SU-DHL-6 (cell line): ENCODE results near the gene RAPGEF3.

ENCODE experiments used
- H2AFZ ChIP-seq: fragments of 200-600 bp; sonication (generic); 2 replicates; pipeline ENCODE4 v1.6.1; 2014; ENCODE audit warnings: low read depth, mild to moderate bottlenecking, moderate library complexity, mixed read lengths, antibody characterized with exemption, low read length; ENCODE audit not compliant: severe bottlenecking
- H3F3A ChIP-seq: fragments of 200-600 bp; shearing (Covaris generic); 2 replicates; pipeline ENCODE4 v1.6.0; 2016; ENCODE audit warnings: antibody characterized with exemption, mild to moderate bottlenecking; ENCODE audit not compliant: insufficient read depth
- H3K27ac ChIP-seq: fragments of 200-600 bp; sonication (generic); 2 replicates; pipeline ENCODE4 v1.5.1; 2016; ENCODE audit warnings: low read depth, mild to moderate bottlenecking, low read length, moderate library complexity, mixed read lengths
- H3K27me3 ChIP-seq: fragments of 200-600 bp; sonication (generic), shearing (Covaris generic); 2 replicates; pipeline ENCODE4 v1.6.0; 2014; ENCODE audit warnings: mild to moderate bottlenecking, low read length
- H3K36me3 ChIP-seq: fragments of 200-600 bp; sonication (generic); 2 replicates; pipeline ENCODE4 v1.6.1; 2014; ENCODE audit warnings: mild to moderate bottlenecking, low read length, mixed read lengths
- H3K4me2 ChIP-seq: fragments of 300-600, 200-600 bp; shearing (Covaris generic), sonication (generic); 2 replicates; pipeline ENCODE4 v1.6.0; 2014; ENCODE audit warnings: low read length, low read depth, mild to moderate bottlenecking; ENCODE audit not compliant: poor library complexity, severe bottlenecking
- H3K4me3 ChIP-seq: fragments of 200-600 bp; sonication (generic); 2 replicates; pipeline ENCODE4 v1.5.1; 2014; ENCODE audit warnings: antibody characterized with exemption, low read length, mild to moderate bottlenecking, mixed read lengths; ENCODE audit not compliant: insufficient read depth, poor library complexity, severe bottlenecking
- H3K79me2 ChIP-seq: fragments of 200-600 bp; sonication (generic); 2 replicates; pipeline ENCODE4 v1.6.1; 2014; ENCODE audit warnings: mild to moderate bottlenecking, low read length, moderate library complexity; ENCODE audit not compliant: insufficient read depth
- H3K9ac ChIP-seq: fragments of 200-600 bp; sonication (generic); 2 replicates; pipeline ENCODE4 v1.7.0; 2014; ENCODE audit warnings: mild to moderate bottlenecking, low read length
- H3K9me2 ChIP-seq: fragments of 200-600 bp; sonication (generic); replicated peaks from 2 replicates; pipeline ENCODE4 v1.6.1; 2014; ENCODE audit warnings: low read length; ENCODE audit not compliant: insufficient read depth
- H3K9me3 ChIP-seq: fragments of 200-600 bp; sonication (generic); 2 replicates; pipeline ENCODE4 v1.6.1; 2014; ENCODE audit warnings: low read length, mixed read lengths; ENCODE audit not compliant: insufficient read depth
- H4K20me1 ChIP-seq: fragments of 200-600 bp; sonication (generic); 2 replicates; pipeline ENCODE4 v1.6.1; 2014; ENCODE audit warnings: low read depth, mild to moderate bottlenecking, antibody characterized with exemption, low read length, moderate library complexity, mixed read lengths
- CTCF ChIP-seq: fragments of 200-600 bp; sonication (generic); IDR thresholded peaks from one replicate; pipeline ENCODE4 v1.5.1; 2017; ENCODE audit warnings: antibody characterized with exemption, mild to moderate bottlenecking, low read length, moderate library complexity; ENCODE audit not compliant: insufficient read depth, poor library complexity, severe bottlenecking
- EZH2phosphoT487 ChIP-seq: fragments of 200-600 bp; sonication (generic), shearing (Covaris generic); conservative IDR thresholded peaks from 2 replicates; pipeline ENCODE4 v1.6.1; 2018; ENCODE audit warnings: mild to moderate bottlenecking, antibody characterized with exemption, low read length, moderate library complexity, mixed read lengths

Gene RAPGEF3

GRCh38 chr12:47748507-47748828, 10.2 kb downstream of the RAPGEF3 start:
- Histone ChIP-seq H3K36me3 (no peaks in the 10 kb centered on the region), H3K27ac (no peak overlapping the region), H3K9me2 (no peaks in the 10 kb centered on the region), H3K4me2 (no peak overlapping the region), H2AFZ (no peak overlapping the region), H3K9ac (no peak overlapping the region), H3K27me3 (no peaks in the 10 kb centered on the region), H4K20me1 (no peaks in the 10 kb centered on the region), H3K4me3 (no peak overlapping the region), H3F3A (no peaks in the 10 kb centered on the region), H3K9me3 (no peaks in the 10 kb centered on the region), H3K79me2 (no peaks in the 10 kb centered on the region)
- no peak for TF ChIP-seq CTCF
- TF ChIP-seq EZH2phosphoT487, result no peak

DNA sequence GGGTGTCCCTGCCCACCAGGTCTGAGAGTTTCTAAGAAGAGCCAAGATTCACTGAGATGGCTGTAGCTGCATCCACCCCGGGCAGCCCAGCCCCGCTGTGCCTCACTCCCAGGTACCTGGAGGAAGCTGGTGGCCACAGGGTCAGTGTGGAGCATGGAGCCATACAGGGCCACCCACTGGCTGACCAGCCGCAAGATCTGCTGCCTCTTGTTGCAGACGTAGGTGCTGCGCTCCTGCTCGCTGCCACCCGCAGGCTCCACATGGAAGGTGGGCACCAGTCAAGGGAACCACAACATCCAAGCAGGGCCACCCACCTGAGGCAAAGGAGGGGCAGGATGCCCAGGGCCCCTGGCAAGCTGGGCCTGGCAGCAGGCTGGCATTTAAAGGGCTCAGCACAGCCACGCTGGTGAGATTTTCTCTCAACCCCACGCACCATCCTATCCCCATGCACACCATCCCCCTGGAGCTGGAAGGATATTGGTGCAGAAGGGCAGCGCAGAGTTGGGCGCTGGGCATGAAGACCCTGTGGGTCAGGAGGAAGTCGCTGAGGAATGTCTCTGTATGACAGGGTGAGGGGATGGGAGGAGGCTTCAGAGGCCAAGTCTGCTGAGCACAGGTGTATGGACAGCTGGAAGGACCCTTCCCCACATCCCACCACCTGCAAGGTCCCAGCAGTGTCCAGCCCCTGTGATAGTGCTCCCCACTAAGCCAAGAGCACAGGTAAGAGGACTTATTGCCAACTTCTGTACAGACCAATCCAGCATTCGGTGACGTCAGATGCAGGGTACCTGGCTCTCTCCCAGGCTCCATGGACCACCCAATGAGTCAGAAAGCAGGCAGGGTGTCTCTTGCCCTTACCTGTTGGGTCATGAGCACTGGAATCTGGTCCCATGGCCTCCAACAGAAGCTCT, 10.8 kb downstream of the RAPGEF3 start:
- Histone ChIP-seq H3K27ac (no peak overlapping the region), H4K20me1 (no peaks in the 10 kb centered on the region), H3K4me2 (no peak overlapping the region), H2AFZ (no peak overlapping the region), H3K36me3 (no peaks in the 10 kb centered on the region), H3K27me3 (no peaks in the 10 kb centered on the region), H3K9me2 (no peaks in the 10 kb centered on the region), H3K9ac (no peak overlapping the region), H3K9me3 (no peaks in the 10 kb centered on the region), H3K79me2 (no peaks in the 10 kb centered on the region), H3K4me3 (no peak overlapping the region), H3F3A (no peaks in the 10 kb centered on the region)
- TF ChIP-seq CTCF, result no peak
- TF ChIP-seq EZH2phosphoT487, result no peak

DNA sequence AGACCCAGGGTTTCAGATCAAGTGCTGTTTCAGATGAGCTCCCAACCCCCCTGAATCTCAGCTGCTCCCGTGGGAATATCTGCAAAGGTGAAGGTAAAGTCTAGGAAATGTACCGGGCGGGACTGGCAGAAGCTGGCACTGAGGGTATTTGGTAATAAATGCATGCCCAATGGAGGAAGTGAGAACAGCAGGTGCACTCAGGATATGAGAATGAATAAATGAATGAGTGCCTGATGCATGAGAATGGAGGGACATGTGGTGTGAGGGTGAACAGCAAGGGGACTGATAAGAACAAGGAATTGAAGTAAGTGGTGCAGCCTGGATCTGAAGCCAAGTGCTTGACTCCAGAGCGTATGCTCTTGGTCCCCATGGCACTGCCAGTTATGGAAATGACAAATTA, 11.6 kb downstream of the RAPGEF3 start:
- no peak overlapping the region for H3K4me3 ChIP-seq
- no peaks in the 10 kb centered on the region for H3K79me2 ChIP-seq
- no peak overlapping the region for H3K4me2 ChIP-seq
- TF ChIP-seq EZH2phosphoT487 (no peak), CTCF (no peak)
- no peaks in the 10 kb centered on the region for H3K9me2 ChIP-seq
- H3K9ac ChIP-seq, result no peak overlapping the region
- H4K20me1 ChIP-seq, result no peaks in the 10 kb centered on the region
- no peak overlapping the region for H2AFZ ChIP-seq
- no peaks in the 10 kb centered on the region for H3K27me3 ChIP-seq
- no peaks in the 10 kb centered on the region for H3K36me3 ChIP-seq
- no peak overlapping the region for H3K27ac ChIP-seq
- H3F3A ChIP-seq, result no peaks in the 10 kb centered on the region
- H3K9me3 ChIP-seq, result no peaks in the 10 kb centered on the region
